AG09309 (cell line): ENCODE data around the gene PALMD.

Experiments used
- DNase-seq: peaks from one replicate; pipeline ENCODE4 v3.0.0-alpha.2; 2010; ENCODE audit warnings: low read depth
- H3K4me3 ChIP-seq: 2 replicates; pipeline ENCODE4 v1.5.1; 2011; ENCODE audit warnings: mild to moderate bottlenecking, low read depth, low read length, moderate library complexity; ENCODE audit not compliant: control insufficient read depth
- CTCF ChIP-seq: IDR thresholded peaks from 2 replicates; pipeline ENCODE4 v1.5.1; 2011; ENCODE audit warnings: mild to moderate bottlenecking, low read depth, low read length, inconsistent platforms; ENCODE audit not compliant: insufficient read depth, control insufficient read depth; ENCODE audit errors: missing control alignments

Gene PALMD

GRCh38 chr1:99669821-99670220 lies 23.9 kb downstream of the PALMD start:
- H3K4me3 ChIP-seq = no peak overlapping the region
- no peak for TF ChIP-seq CTCF
- no peak for DNase-seq

GRCh38 chr1:99670583-99670982 lies 24.7 kb downstream of the PALMD start:
- DNase-seq = no peak
- TF ChIP-seq CTCF = no peak

GRCh38 chr1:99672038-99672437 lies 26.1 kb downstream of the PALMD start:
- no peak for TF ChIP-seq CTCF
- no peak overlapping the region for H3K4me3 ChIP-seq
- DNase-seq = no peak

More at GRCh38 chr1:99670583-99670982, 24.7 kb downstream of the PALMD start:
- no peak overlapping the region for H3K4me3 ChIP-seq

- H3K4me3 ChIP-seq = no peak overlapping the region
- TF ChIP-seq CTCF = no peak
- no peak for DNase-seq
These were observed 26.8 kb downstream of the PALMD start for GRCh38 chr1:99672530-99673213.

- TF ChIP-seq CTCF = no peak
- DNase-seq = no peak
- no peak overlapping the region for H3K4me3 ChIP-seq
These were observed 27.4 kb downstream of the PALMD start for GRCh38 chr1:99673315-99673714.

GRCh38 chr1:99674115-99675064 lies 28.5 kb downstream of the PALMD start:
- no peak overlapping the region for H3K4me3 ChIP-seq
- DNase-seq = no peak
- TF ChIP-seq CTCF = no peak
